HepG2 (cell line): Measurements from ENCODE around the gene LRRTM3. TPM values are rescaled to one million over a fixed set of nuclear protein-coding genes. Genes with fewer than 3 reads are reported as not detected.

Source experiments
- ATAC-seq: fragments of 200-7000 bp; cut with Tn5 transposase; 3 replicates; pipeline ENCODE4 v1.9.1; 2020; ENCODE audit warnings: mild to moderate bottlenecking, moderate library complexity
- BruUV-seq: library from RNA; stranded (reverse); fragments of 400-500 nt; replicated peaks from 2 replicates; lab custom pipeline; 2021; lab: Mats Ljungman, UMichigan
- CTCF ChIA-PET: fragments of 300-600 bp; formaldehyde crosslinking; extraction: SDS; loops from one replicate; lab custom pipeline; 2021; ENCODE audit warnings: low total read pairs, inconsistent platforms, low intra/inter-chr PET ratio; lab: Yijun Ruan, JAX
- POLR2A ChIA-PET: fragments of 350-600 bp; sonication (Branson Sonifier 250); formaldehyde crosslinking; loops from one replicate; lab custom pipeline; 2020; ENCODE audit warnings: antibody characterized with exemption, inconsistent platforms; lab: Yijun Ruan, JAX
- DNase-seq: peaks from one replicate; pipeline ENCODE4 v3.0.0-alpha.2; 2015; ENCODE audit warnings: low spot score
- FAIRE-seq: peaks from 3 replicates; lab custom pipeline; 2011; peaks lifted over from hg19 to GRCh38; lab: Jason Lieb, UNC
- H2AFZ ChIP-seq: one replicate; pipeline ENCODE4 v1.6.1; 2011; ENCODE audit warnings: low read length, inconsistent platforms
- H3K27ac ChIP-seq: fragments of 300-600 bp; 3 replicates; pipeline ENCODE4 v1.8.0; 2011; ENCODE audit warnings: mixed run types, mild to moderate bottlenecking, mixed read lengths, low read length, inconsistent platforms; ENCODE audit not compliant: insufficient read depth; ENCODE audit errors: extremely low read length
- H3K27me3 ChIP-seq, 2 experiments: fragments of 200-600 bp in 1 of 2; 2 replicates in 1 of 2; 3 replicates in 1 of 2; pipeline versions ENCODE4 v1.6.0 to v1.8.0; 2011; ENCODE audit warnings: low read length in 2 of 2, mild to moderate bottlenecking in 2 of 2, moderate library complexity in 2 of 2, inconsistent platforms in 1 of 2; ENCODE audit not compliant: insufficient read depth in 2 of 2, control insufficient read depth in 1 of 2
- H3K36me3 ChIP-seq, 2 experiments: fragments of 200-600 bp in 1 of 2; replicated peaks in 1 of 2; 2 replicates in 1 of 2; 3 replicates in 1 of 2; pipeline versions ENCODE4 v1.5.1 to v1.8.0; 2011; ENCODE audit warnings: low read length in 2 of 2, inconsistent platforms in 1 of 2; ENCODE audit not compliant: insufficient read depth in 2 of 2, control insufficient read depth in 1 of 2
- H3K4me1 ChIP-seq: 2 replicates; pipeline ENCODE4 v1.5.1; 2012; ENCODE audit warnings: low read length, inconsistent platforms; ENCODE audit not compliant: insufficient read depth
- H3K4me2 ChIP-seq: 2 replicates; pipeline ENCODE4 v1.6.0; 2011; ENCODE audit warnings: low read depth, low read length, inconsistent platforms
- H3K4me3 ChIP-seq, 3 experiments: fragments of 200-600 bp in 1 of 3; sonication (generic), shearing (Covaris generic) in 1 of 3; replicated peaks in 1 of 3; 2 replicates each; pipeline ENCODE4 v1.5.1; 2011 to 2016; ENCODE audit warnings: low read length in 3 of 3, inconsistent platforms in 2 of 3, low read depth in 2 of 3, mild to moderate bottlenecking in 2 of 3, control low read depth in 1 of 3, mixed read lengths in 1 of 3; ENCODE audit not compliant: insufficient read depth in 1 of 3
- H3K79me2 ChIP-seq: one replicate; pipeline ENCODE4 v1.6.1; 2011; ENCODE audit warnings: low read length, inconsistent platforms; ENCODE audit not compliant: insufficient read depth
- H3K9ac ChIP-seq: 2 replicates; pipeline ENCODE4 v1.6.0; 2011; ENCODE audit warnings: mild to moderate bottlenecking, low read depth, low read length, inconsistent platforms; ENCODE audit not compliant: insufficient read depth
- H3K9me3 ChIP-seq: 2 replicates; pipeline ENCODE4 v1.5.1; 2012; ENCODE audit warnings: mild to moderate bottlenecking, low read length
- H4K20me1 ChIP-seq: 2 replicates; pipeline ENCODE4 v1.6.0; 2011; ENCODE audit warnings: inconsistent platforms, mild to moderate bottlenecking, low read length, moderate library complexity; ENCODE audit not compliant: insufficient read depth
- ATF7 ChIP-seq, 2 experiments: fragments of 450-650 bp in 1 of 2; sonication (generic) in 1 of 2; formaldehyde crosslinking in 1 of 2; IDR thresholded peaks; 2 replicates each; pipeline versions ENCODE4 v1.4.0 to v1.6.1; 2016 to 2020; ENCODE audit warnings: antibody characterized with exemption in 1 of 2, mild to moderate bottlenecking in 1 of 2, missing genetic modification reagents in 1 of 2
- FIP1L1 ChIP-seq: fragments of 200-400 bp; formaldehyde crosslinking; IDR thresholded peaks from 2 replicates; pipeline ENCODE4 v1.6.1; 2018; ENCODE audit warnings: low read depth, mild to moderate bottlenecking, low read length, moderate library complexity, borderline replicate concordance; ENCODE audit not compliant: insufficient read depth
- ZNF318 ChIP-seq: sonication (generic); formaldehyde crosslinking; IDR thresholded peaks from 2 replicates; pipeline ENCODE4 v1.4.0; 2020; ENCODE audit warnings: mild to moderate bottlenecking, missing genetic modification reagents
- ZNF607 ChIP-seq: sonication (generic); formaldehyde crosslinking; IDR thresholded peaks from 2 replicates; pipeline ENCODE4 v1.5.1; 2020; ENCODE audit warnings: missing genetic modification reagents, mild to moderate bottlenecking, borderline replicate concordance
- ZNF891 ChIP-seq: sonication (generic); formaldehyde crosslinking; IDR thresholded peaks from 2 replicates; pipeline ENCODE4 v1.5.0; 2020; ENCODE audit warnings: mild to moderate bottlenecking, missing genetic modification reagents
- WGBS: methylation state at CpG from one replicate; pipeline ENCODE4 v1.1.6; 2017; ENCODE audit warnings: low lambda C conversion rate; 5-methylcytosine and 5-hydroxymethylcytosine counted together
- in situ Hi-C: cut with HindIII; loops from 2 replicates; pipeline ENCODE4 v1.10.0; 2017; ENCODE audit warnings: low pct_unique_long_range_greater_than_20kb; ENCODE audit not compliant: extremely low pct_ligation_motif_present
- intact Hi-C: fragments of 100-400 bp; cut with micrococcal nuclease; formaldehyde crosslinking; loops from one replicate; pipeline ENCODE4 v1.10.0; 2022; ENCODE audit not compliant: unreplicated experiment
- polyA plus RNA-seq, 8 experiments: library from polyadenylated mRNA; depleted of rRNA in 3 of 8; stranded (reverse) in 7 of 8; unstranded in 1 of 8; fragments of >200 nt; fragmentation: Illumina TruSeq in 4 of 8; extraction: Trizol in 4 of 8; gene quantifications; 2 replicates each; pipeline versions ENCODE4 v1.2.1 to v1.2.3, GENCODE V29; 2011 to 2016; ENCODE audit warnings: low read depth in 4 of 8, missing spikeins in 1 of 8, mixed read lengths in 1 of 8; ENCODE audit not compliant: insufficient read depth in 1 of 8
- total RNA-seq, 5 experiments: library from RNA; depleted of rRNA; stranded (reverse); fragments of >200 nt; fragmentation: Illumina TruSeq; extraction: Trizol; gene quantifications; 2 replicates each; pipeline ENCODE4 v1.2.3, GENCODE V29; 2016; ENCODE audit warnings: low read depth in 1 of 5
- TF ChIP-seq, protein P1 (sequence below): sonication (generic); formaldehyde crosslinking; IDR thresholded peaks from 2 replicates; pipeline ENCODE4 v1.5.0; 2020; ENCODE audit warnings: missing genetic modification reagents, mild to moderate bottlenecking, borderline replicate concordance

LRRTM3 gene
- total and polyA plus RNA-seq, 2 of the 13 experiments (the other 11 are each of a cell fraction or from before 2014, with no cell fraction given): not detected

DNA sequence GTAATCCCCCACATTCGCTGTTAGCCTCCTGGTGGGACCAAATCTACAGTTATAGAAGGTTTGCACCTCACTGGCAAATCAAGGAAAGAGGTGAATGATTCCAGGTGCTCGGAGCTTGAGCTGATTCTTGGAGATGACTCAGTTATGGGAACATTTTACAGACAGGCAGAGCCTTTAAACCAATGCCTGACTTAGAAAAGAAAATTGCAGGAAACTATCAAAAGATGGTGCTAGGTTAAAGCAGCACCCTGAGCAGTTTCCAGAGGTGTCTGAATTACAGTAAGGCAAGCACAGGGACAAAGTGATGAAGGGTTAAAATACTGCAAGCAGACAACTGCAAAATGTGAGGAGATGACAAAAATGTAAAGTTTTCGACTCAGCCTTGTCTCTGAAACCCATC lies 2.9 kb downstream of the LRRTM3 start (continued):
- TF ChIP-seq ZNF318 (CRISPR knock-in tag) (no peak), ATF7 (IDR thresholded peaks at IDR 0.05) (no peak), ATF7 (CRISPR knock-in tag; IDR thresholded peaks at IDR 0.05) (no peak)

GRCh38 chr10:66929375-66929774 lies 3.5 kb downstream of the LRRTM3 start:
- Histone ChIP-seq H3K4me1 (no peaks in the 10 kb centered on the region), H3K9me3 (no peaks in the 10 kb centered on the region), H3K4me3 (no peak overlapping the region), H2AFZ (no peak overlapping the region), H3K27me3 (peaks cover 2 to 10% of the 10 kb centered on the region in 2 experiments; a peak in 2 of 5 replicates), H3K4me2 (no peak overlapping the region), H3K27ac (no peak overlapping the region), H4K20me1 (no peaks in the 10 kb centered on the region), H3K9ac (no peak overlapping the region), H3K36me3 (no peaks in the 10 kb centered on the region), H3K79me2 (no peaks in the 10 kb centered on the region)
- ChIA-PET CTCF (no interaction called here), POLR2A (no interaction called here)
- in situ Hi-C loops: no loop called here
- ATAC-seq: no peak
- intact Hi-C loops: no loop called here
- TF ChIP-seq, protein P1, sequence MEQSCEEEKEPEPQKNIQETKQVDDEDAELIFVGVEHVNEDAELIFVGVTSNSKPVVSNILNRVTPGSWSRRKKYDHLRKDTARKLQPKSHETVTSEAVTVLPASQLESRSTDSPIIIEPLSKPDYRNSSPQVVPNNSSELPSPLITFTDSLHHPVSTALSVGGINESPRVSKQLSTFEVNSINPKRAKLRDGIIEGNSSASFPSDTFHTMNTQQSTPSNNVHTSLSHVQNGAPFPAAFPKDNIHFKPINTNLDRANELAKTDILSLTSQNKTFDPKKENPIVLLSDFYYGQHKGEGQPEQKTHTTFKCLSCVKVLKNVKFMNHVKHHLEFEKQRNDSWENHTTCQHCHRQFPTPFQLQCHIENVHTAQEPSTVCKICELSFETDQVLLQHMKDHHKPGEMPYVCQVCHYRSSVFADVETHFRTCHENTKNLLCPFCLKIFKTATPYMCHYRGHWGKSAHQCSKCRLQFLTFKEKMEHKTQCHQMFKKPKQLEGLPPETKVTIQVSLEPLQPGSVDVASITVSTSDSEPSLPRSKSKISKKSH (CRISPR knock-in tag): no peak
- TF ChIP-seq FIP1L1 (no peak), ZNF891 (CRISPR knock-in tag) (no peak), ZNF607 (no peak)
- no peak for DNase-seq
- FAIRE-seq: no peak
- 0% methylated on average over 5 of the region's 5 CpGs for WGBS
- no TSS peak for BruUV-seq
